CD14-positive monocyte (primary cell): ENCODE measurements around the gene TMEM147. TPM values are rescaled to one million over a fixed set of nuclear protein-coding genes. Genes with fewer than 3 reads are reported as not detected.
A peak's percentile ranks its signal among the peaks of the same experiment; 100 is the strongest.

Experiments used
- DNase-seq, 3 donors: peaks; one replicate each; pipeline ENCODE4 v3.0.0-alpha.2; 2011 to 2022
- H2AFZ ChIP-seq: 2 replicates; pipeline ENCODE4 v1.6.0; 2012; ENCODE audit warnings: mild to moderate bottlenecking, low read depth, low read length, inconsistent platforms; ENCODE audit not compliant: insufficient read depth, poor library complexity, severe bottlenecking
- H3K27ac ChIP-seq, 2 donors: 1 replicate in 1 of 2; 2 replicates in 1 of 2; pipeline ENCODE4 v1.5.1; 2012 to 2013; ENCODE audit warnings: low read length in 2 of 2, control low read depth in 1 of 2, inconsistent platforms in 1 of 2, low read depth in 1 of 2, mild to moderate bottlenecking in 1 of 2
- H3K27me3 ChIP-seq, 2 donors: one replicate each; pipeline versions ENCODE4 v1.6.0 to v1.6.1; 2011 to 2013; ENCODE audit warnings: low read length in 2 of 2; ENCODE audit not compliant: control insufficient read depth in 2 of 2, insufficient read depth in 2 of 2
- H3K36me3 ChIP-seq, 2 donors: replicated peaks in 1 of 2; 1 replicate in 1 of 2; 2 replicates in 1 of 2; pipeline versions ENCODE4 v1.5.1 to v1.6.1; 2012 to 2013; ENCODE audit warnings: low read length in 2 of 2, control low read depth in 1 of 2, inconsistent platforms in 1 of 2, mild to moderate bottlenecking in 1 of 2; ENCODE audit not compliant: insufficient read depth in 2 of 2, control insufficient read depth in 1 of 2
- H3K4me1 ChIP-seq, 2 donors: 1 replicate in 1 of 2; 2 replicates in 1 of 2; pipeline versions ENCODE4 v1.5.1 to v1.6.1; 2012 to 2013; ENCODE audit warnings: low read length in 2 of 2, control low read depth in 1 of 2, inconsistent platforms in 1 of 2, mild to moderate bottlenecking in 1 of 2, moderate library complexity in 1 of 2; ENCODE audit not compliant: insufficient read depth in 2 of 2, control insufficient read depth in 1 of 2
- H3K4me2 ChIP-seq: replicated peaks from 2 replicates; pipeline ENCODE3; 2012; ENCODE audit warnings: low read length, moderate library complexity, mild to moderate bottlenecking; ENCODE audit not compliant: poor library complexity, severe bottlenecking; ENCODE audit errors: extremely low read depth
- H3K4me3 ChIP-seq, 3 experiments: fragments of 200-600 bp in 1 of 3; sonication (generic) in 1 of 3; replicated peaks in 1 of 3; 1 replicate in 2 of 3; 2 replicates in 1 of 3; pipeline ENCODE4 v1.5.1; 2011 to 2013; ENCODE audit warnings: low read length in 3 of 3, mild to moderate bottlenecking in 3 of 3, control low read depth in 2 of 3, low read depth in 2 of 3, inconsistent platforms in 1 of 3, moderate library complexity in 1 of 3
- H3K79me2 ChIP-seq: 2 replicates; pipeline ENCODE4 v1.6.0; 2012; ENCODE audit warnings: mild to moderate bottlenecking, control low read depth, inconsistent platforms, low read length, moderate library complexity; ENCODE audit not compliant: insufficient read depth
- H3K9ac ChIP-seq: 2 replicates; pipeline ENCODE4 v1.6.0; 2017; ENCODE audit warnings: low read length, mild to moderate bottlenecking; ENCODE audit not compliant: insufficient read depth, poor library complexity, severe bottlenecking
- H3K9me3 ChIP-seq, 2 donors: replicated peaks in 1 of 2; 1 replicate in 1 of 2; 2 replicates in 1 of 2; pipeline versions ENCODE4 v1.5.1 to v1.6.1; 2012 to 2013; ENCODE audit warnings: low read length in 2 of 2, control low read depth in 1 of 2; ENCODE audit not compliant: control insufficient read depth in 1 of 2, insufficient read depth in 1 of 2
- H4K20me1 ChIP-seq: 2 replicates; pipeline ENCODE4 v1.6.0; 2012; ENCODE audit warnings: mild to moderate bottlenecking, low read length, control low read depth, moderate library complexity; ENCODE audit not compliant: insufficient read depth
- H3K27ac Mint-ChIP-seq, 7 donors: one replicate each; pipeline ENCODE4 v1.8.0; 2020; ENCODE audit warnings: mild to moderate bottlenecking in 7 of 7, mixed read lengths in 7 of 7, moderate library complexity in 6 of 7, inconsistent platforms in 2 of 7
- H3K27me3 Mint-ChIP-seq, 3 donors: one replicate each; pipeline ENCODE4 v1.8.0; 2021 to 2022; ENCODE audit warnings: low read depth in 3 of 3, mild to moderate bottlenecking in 3 of 3, mixed read lengths in 3 of 3, moderate library complexity in 3 of 3, inconsistent platforms in 1 of 3
- H3K36me3 Mint-ChIP-seq, 2 donors: one replicate each; pipeline ENCODE4 v1.8.0; 2020; ENCODE audit warnings: mixed read lengths in 2 of 2, inconsistent platforms in 1 of 2, mild to moderate bottlenecking in 1 of 2
- H3K4me1 Mint-ChIP-seq: one replicate; pipeline ENCODE4 v1.8.0; 2020; ENCODE audit warnings: mild to moderate bottlenecking, mixed read lengths
- H3K4me3 Mint-ChIP-seq, 2 donors: one replicate each; pipeline ENCODE4 v1.8.0; 2020; ENCODE audit warnings: mild to moderate bottlenecking in 2 of 2, mixed read lengths in 2 of 2, moderate library complexity in 1 of 2
- H3K9me3 Mint-ChIP-seq, 7 donors: one replicate each; pipeline ENCODE4 v1.8.0; 2020 to 2022; ENCODE audit warnings: mixed read lengths in 7 of 7, mild to moderate bottlenecking in 6 of 7, moderate library complexity in 6 of 7, inconsistent platforms in 2 of 7
- WGBS: methylation state at CpG from one replicate; pipeline ENCODE4 v1.1.5; 2013; ENCODE audit warnings: missing lambda C conversion rate; ENCODE audit not compliant: insufficient coverage; 5-methylcytosine and 5-hydroxymethylcytosine counted together
- intact Hi-C, 2 donors: fragments of 100-400 bp; cut with micrococcal nuclease; formaldehyde crosslinking; loops; one replicate each; pipeline versions ENCODE4 v1.15.0 to v1.15.1; 2023
- polyA plus RNA-seq, 3 donors: library from polyadenylated mRNA; depleted of rRNA in 1 of 3; unstranded in 2 of 3; stranded (reverse) in 1 of 3; fragments of 300-500 nt in 2 of 3; fragments of >200 nt in 1 of 3; fragmentation: Illumina TruSeq in 2 of 3; gene quantifications; 1 replicate in 2 of 3; 2 replicates in 1 of 3; pipeline ENCODE4 v1.2.3, GENCODE V29; 2012 to 2021
- TF ChIP-seq, protein P1 (sequence below): fragments of 200-600 bp; IDR thresholded peaks from one replicate; pipeline ENCODE4 v1.8.0; 2022; ENCODE audit warnings: antibody characterized with exemption, mild to moderate bottlenecking

Gene TMEM147
- polyA plus RNA-seq, 3 donors = 75.5 to 165 (median 165) TPM

DNA sequence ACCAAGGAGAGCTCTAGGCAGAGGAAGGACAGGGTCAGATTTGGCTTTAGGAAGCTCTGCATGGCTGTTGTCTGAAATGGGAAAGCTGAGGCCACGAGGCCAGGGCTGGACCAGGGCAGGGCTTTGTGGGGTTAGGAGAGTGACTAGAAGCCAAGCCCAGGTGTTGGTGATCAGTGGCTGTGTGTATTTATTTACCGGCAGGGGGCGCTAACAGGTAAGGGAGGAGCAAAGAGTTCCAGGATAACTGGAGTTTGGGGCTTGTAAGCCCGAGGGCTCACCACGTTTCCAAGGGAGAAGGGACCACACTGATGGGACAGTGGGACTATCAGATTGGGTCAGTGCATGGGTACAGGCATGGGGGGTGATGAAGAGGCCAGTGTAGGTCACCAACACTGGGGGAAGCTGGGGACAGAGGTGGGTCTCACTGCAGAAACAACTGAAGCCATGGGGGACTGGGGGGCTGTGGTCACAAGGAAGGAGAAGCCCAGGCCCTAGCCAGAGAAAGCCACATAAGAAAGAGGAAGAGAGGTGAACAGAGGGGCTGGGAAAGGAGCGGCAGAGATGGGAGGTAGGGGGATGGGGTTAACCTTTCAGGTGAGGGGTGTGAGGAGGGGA lies 3.9 kb downstream of the TMEM147 start:
- WGBS = 14% methylated on average over 5 of the region's 6 CpGs
- Histone ChIP-seq H3K9me3 (no peaks in the 10 kb centered on the region), H3K36me3 (peaks cover 4 to 9% of the 10 kb centered on the region in 2 donors), H4K20me1 (peaks cover 4% of the 10 kb centered on the region), H3K79me2 (peaks cover 8% of the 10 kb centered on the region), H3K4me1 (peaks cover 18 to 25% of the 10 kb centered on the region in 2 donors), H3K4me2 (no peak overlapping the region), H3K27ac (no peak overlapping the region), H2AFZ (no peak overlapping the region), H3K4me3 (no peak overlapping the region), H3K27me3 (no peaks in the 10 kb centered on the region), H3K9ac (no peak overlapping the region)
- Mint-ChIP-seq H3K36me3 (peaks cover 18 to 23% of the 10 kb centered on the region in 2 donors), H3K27me3 (peaks cover 0 to 2% (median 2%) of the 10 kb centered on the region in 3 donors), H3K4me3 (peak overlapping the region in 1 of 2 donors; percentile 34), H3K4me1 (peaks cover 24% of the 10 kb centered on the region), H3K9me3 (no peaks in the 10 kb centered on the region), H3K27ac (peak overlapping the region in 3 of 7 donors; percentile 50 to 54 (median 51))
- peak; percentile 30 to 70 (median 56) for DNase-seq
- intact Hi-C loops = loop anchor here (1.0 to 5.0 kb wide), 2 partner anchors 167 to 168 kb away; partner anchors contain the start of gene KMT2B (in 1 of the 2)
- TF ChIP-seq, protein P1, sequence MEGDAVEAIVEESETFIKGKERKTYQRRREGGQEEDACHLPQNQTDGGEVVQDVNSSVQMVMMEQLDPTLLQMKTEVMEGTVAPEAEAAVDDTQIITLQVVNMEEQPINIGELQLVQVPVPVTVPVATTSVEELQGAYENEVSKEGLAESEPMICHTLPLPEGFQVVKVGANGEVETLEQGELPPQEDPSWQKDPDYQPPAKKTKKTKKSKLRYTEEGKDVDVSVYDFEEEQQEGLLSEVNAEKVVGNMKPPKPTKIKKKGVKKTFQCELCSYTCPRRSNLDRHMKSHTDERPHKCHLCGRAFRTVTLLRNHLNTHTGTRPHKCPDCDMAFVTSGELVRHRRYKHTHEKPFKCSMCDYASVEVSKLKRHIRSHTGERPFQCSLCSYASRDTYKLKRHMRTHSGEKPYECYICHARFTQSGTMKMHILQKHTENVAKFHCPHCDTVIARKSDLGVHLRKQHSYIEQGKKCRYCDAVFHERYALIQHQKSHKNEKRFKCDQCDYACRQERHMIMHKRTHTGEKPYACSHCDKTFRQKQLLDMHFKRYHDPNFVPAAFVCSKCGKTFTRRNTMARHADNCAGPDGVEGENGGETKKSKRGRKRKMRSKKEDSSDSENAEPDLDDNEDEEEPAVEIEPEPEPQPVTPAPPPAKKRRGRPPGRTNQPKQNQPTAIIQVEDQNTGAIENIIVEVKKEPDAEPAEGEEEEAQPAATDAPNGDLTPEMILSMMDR = peak; percentile 72

DNA sequence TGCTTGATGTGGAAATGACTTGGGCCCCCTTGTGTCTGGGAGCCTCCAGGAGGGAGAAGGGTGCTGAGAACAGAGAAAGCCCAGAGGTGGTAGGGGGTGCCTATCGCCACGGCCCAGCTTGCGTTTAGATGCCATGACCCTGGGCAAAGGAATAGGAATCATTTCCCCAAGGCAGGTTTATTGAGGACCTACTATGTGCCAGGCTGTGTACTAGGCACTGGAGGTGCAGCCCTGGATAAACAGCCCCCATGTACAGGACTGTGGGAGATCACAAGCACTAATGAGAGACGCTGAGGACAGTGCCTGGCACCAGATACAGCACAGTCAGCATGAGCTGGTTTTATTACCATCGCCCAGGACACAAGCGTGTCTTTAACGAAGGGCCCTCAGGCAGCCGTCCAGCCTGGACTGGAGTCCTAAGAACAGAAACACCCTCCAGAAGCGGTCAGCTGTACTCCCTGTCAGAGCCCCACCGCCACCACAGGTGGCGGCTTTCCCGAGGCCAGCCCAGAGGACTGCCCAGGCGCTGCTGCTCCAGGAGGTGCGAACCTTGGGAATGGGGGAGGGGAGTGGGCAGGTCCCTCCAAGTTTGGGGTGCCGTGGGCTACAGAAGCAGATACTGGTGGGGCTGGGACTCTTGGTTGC lies 4.6 kb downstream of the TMEM147 start:
- Mint-ChIP-seq H3K36me3 (peaks cover 18 to 23% of the 10 kb centered on the region in 2 donors), H3K27me3 (peaks cover 0 to 4% (median 3%) of the 10 kb centered on the region in 3 donors), H3K27ac (peak overlapping the region in 1 of 7 donors; percentile 50), H3K4me1 (peaks cover 16% of the 10 kb centered on the region), H3K4me3 (no peak overlapping the region), H3K9me3 (no peaks in the 10 kb centered on the region)
- TF ChIP-seq, protein P1 = no peak
- Histone ChIP-seq H2AFZ (no peak overlapping the region), H3K27ac (no peak overlapping the region), H3K79me2 (peaks cover 8% of the 10 kb centered on the region), H3K4me1 (peaks cover 11 to 18% of the 10 kb centered on the region in 2 donors), H3K9me3 (no peaks in the 10 kb centered on the region), H3K9ac (no peak overlapping the region), H3K36me3 (peaks cover 4 to 9% of the 10 kb centered on the region in 2 donors), H3K4me2 (no peak overlapping the region), H4K20me1 (peaks cover 4% of the 10 kb centered on the region), H3K4me3 (no peak overlapping the region), H3K27me3 (no peaks in the 10 kb centered on the region)
- WGBS = 97% methylated on average over 15 of the region's 15 CpGs
- DNase-seq = no peak
- intact Hi-C loops = loop anchor here (1.0 to 5.0 kb wide), 2 partner anchors 166 to 167 kb away; partner anchors contain the start of gene KMT2B (in 1 of the 2)
